ES-I3 (cell line): ENCODE measurements around the gene GP2.
"Not testable (repeated sequence)": the region's sequence is repeated elsewhere in the genome, so short reads cannot be mapped to it uniquely, and the experiment has no call there.

ENCODE experiments used
- H3K36me3 ChIP-seq: 2 replicates; pipeline ENCODE4 v1.6.1; 2013; ENCODE audit warnings: mild to moderate bottlenecking, low read length, control low read depth, moderate library complexity; ENCODE audit not compliant: insufficient read depth
- H3K4me1 ChIP-seq: 2 replicates; pipeline ENCODE4 v1.6.1; 2013; ENCODE audit warnings: mild to moderate bottlenecking, control low read depth, low read length; ENCODE audit not compliant: insufficient read depth
- H3K9ac ChIP-seq: 2 replicates; pipeline ENCODE4 v1.6.1; 2013; ENCODE audit warnings: low read depth, mild to moderate bottlenecking, low read length, moderate library complexity
- H3K9me3 ChIP-seq: 2 replicates; pipeline ENCODE4 v1.6.1; 2013; ENCODE audit warnings: mild to moderate bottlenecking, low read length, moderate library complexity; ENCODE audit not compliant: control insufficient read depth, insufficient read depth

The GP2 gene

GRCh38 chr16:20336955-20337354 is 9.6 kb upstream of the GP2 start:
- H3K9me3 ChIP-seq, result no peaks in the 10 kb centered on the region
- H3K9ac ChIP-seq, result no peak overlapping the region
- H3K4me1 ChIP-seq, result no peaks in the 10 kb centered on the region
- no peaks in the 10 kb centered on the region for H3K36me3 ChIP-seq

- Histone ChIP-seq H3K4me1 (no peaks in the 10 kb centered on the region), H3K9me3 (no peaks in the 10 kb centered on the region), H3K9ac (no peak overlapping the region), H3K36me3 (no peaks in the 10 kb centered on the region)
Measured at GRCh38 chr16:20334396-20334795, 7.1 kb upstream of the GP2 start.

GRCh38 chr16:20333120-20333519 is 5.8 kb upstream of the GP2 start:
- no peaks in the 10 kb centered on the region for H3K36me3 ChIP-seq
- no peaks in the 10 kb centered on the region for H3K9me3 ChIP-seq
- H3K4me1 ChIP-seq, result no peaks in the 10 kb centered on the region
- H3K9ac ChIP-seq, result no peak overlapping the region

DNA sequence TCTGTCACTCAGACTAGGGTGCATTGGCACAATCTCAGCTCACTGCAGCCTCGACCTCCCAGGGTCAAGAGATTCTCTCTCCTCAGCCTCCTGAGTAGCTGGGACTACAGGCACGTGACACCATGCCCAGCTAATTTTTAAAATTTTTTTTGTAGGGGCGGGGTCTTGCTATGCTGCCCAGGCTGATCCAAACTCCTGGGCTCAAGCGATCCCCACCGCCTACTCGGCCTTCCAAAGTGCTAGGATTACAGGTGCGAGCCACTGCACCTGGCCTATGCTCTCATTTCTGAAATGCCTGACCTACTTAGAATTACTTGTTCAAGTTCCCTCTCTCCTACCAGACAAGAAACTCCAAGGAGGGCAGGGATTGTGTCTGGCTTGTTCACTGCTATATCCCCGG is 5.1 kb upstream of the GP2 start:
- Histone ChIP-seq H3K36me3 (no peaks in the 10 kb centered on the region), H3K4me1 (no peaks in the 10 kb centered on the region), H3K9me3 (no peaks in the 10 kb centered on the region), H3K9ac (no peak overlapping the region)

DNA sequence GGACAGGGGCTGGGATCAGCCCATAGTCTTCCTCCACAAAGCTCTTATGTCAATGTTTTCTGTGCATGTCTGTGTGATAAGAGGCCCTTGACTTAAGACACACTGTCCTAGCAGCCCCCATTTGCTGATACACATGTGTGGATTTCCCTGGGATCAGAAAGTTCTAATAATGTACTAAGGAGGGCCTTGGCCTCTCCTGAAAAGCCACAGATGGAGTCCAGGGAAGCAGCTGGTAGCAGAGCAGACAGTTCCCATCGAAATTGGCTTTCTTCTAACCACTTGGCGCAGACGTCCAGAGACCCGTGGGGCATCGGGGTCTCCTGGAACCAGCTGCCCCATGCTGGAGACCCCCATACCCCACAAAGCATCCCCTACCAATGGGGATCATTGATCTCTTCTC is 4.3 kb upstream of the GP2 start:
- H3K36me3 ChIP-seq, result no peaks in the 10 kb centered on the region
- no peak overlapping the region for H3K9ac ChIP-seq
- no peaks in the 10 kb centered on the region for H3K4me1 ChIP-seq
- no peaks in the 10 kb centered on the region for H3K9me3 ChIP-seq

DNA sequence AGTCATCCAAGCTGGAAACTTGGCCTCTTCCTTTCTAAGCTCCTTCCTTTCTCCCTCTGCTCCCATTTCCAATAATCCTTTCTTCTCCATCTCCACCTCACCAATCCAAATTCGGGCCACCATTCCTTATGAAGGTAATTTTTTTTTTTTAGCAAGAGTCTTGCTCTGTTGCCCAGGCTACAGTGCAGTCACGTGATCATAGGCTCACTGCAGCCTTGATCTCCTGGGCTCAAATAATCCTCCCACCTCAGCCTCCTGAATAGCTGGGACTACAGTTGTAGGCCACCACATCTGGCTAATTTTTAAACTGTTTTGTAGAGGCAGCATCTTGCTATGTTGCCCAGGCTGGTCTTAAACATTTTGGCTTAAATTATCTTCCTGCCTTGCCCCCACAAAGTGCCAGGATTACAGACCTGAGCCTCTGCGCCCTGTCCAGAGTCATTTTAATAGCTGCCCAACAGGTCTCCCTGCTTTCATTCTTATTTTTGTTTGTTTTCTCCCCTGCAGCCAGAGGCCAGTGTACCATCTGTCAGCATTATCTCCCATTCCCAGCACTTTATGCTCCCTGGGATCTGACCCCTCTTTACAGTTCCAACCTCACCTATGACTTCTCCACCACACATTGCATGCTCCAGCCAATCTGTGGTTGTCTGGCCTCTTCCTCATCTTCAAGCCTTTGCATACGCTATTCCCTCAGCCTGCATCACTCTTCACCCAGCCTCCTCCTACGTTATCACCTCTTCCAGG is 2.3 kb upstream of the GP2 start:
- no peak overlapping the region for H3K9ac ChIP-seq
- no peaks in the 10 kb centered on the region for H3K9me3 ChIP-seq
- no peaks in the 10 kb centered on the region for H3K4me1 ChIP-seq
- no peaks in the 10 kb centered on the region for H3K36me3 ChIP-seq

DNA sequence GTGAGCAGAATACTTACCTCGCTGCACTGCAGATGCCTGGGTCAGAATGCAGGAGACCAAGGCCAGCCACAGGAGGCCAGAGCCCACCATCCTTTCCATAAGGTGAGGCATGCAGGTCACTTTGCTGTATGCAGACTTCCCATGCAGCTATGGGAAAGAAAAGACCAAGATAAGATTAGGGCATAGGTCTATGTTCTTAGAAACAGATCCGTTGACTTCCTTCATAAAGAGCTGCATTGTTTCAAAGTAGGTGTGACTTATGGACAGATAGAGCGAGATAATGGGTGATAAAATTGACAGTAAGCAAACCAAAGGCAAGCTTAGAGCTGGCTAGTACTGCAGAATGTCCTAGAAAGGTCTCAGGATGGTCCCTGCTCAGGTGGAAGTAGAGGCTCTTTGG is 992 bp downstream of the GP2 start:
- Histone ChIP-seq H3K9me3 (no peaks in the 10 kb centered on the region), H3K36me3 (no peaks in the 10 kb centered on the region), H3K4me1 (no peaks in the 10 kb centered on the region), H3K9ac (no peak overlapping the region)

DNA sequence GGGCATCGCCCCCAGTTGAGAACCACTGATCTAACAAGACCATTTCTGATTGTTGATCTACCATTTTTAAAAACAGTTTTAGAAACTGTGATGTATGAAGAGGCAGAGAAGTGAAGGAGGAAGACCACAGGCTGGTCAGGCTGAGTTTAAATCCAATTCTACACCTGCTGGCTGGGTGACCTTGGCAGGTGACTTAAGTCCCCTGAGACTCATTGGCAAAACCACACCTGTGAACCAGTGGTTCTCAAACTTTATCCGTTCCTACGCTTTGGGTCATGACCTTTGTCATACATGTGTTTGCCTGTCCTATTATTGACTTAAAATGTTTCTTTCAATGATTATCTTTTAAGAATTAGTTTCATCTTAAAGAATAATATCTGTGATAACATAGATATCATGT is 2.3 kb downstream of the GP2 start:
- Histone ChIP-seq H3K36me3 (no peaks in the 10 kb centered on the region), H3K4me1 (no peaks in the 10 kb centered on the region), H3K9ac (no peak overlapping the region), H3K9me3 (no peaks in the 10 kb centered on the region)

- Histone ChIP-seq H3K9ac (no peak overlapping the region), H3K4me1 (no peaks in the 10 kb centered on the region), H3K9me3 (no peaks in the 10 kb centered on the region), H3K36me3 (no peaks in the 10 kb centered on the region)
Measured at GRCh38 chr16:20323591-20324117, 3.7 kb downstream of the GP2 start.

DNA sequence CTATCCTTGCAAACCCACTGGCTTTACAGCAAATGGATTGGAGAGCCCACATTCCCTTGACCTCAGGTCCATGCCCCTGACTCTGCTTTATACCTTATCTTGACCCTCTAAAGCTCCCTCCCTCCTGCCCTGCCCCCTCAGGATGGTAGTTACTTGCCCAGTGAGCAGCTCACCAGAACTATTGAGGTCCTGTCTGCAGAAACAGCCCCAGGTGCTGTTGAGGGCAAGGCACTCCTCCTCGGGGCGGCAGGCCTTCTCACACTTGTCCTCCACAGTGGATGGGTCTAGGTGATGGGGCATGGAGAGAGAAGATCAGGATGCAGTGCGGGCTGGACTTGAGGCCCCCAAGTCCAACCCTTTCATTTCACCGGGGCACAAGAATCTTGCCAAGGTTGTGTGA is 4.6 kb downstream of the GP2 start:
- no peaks in the 10 kb centered on the region for H3K9me3 ChIP-seq
- H3K9ac ChIP-seq, result no peak overlapping the region
- H3K36me3 ChIP-seq, result no peaks in the 10 kb centered on the region
- H3K4me1 ChIP-seq, result no peaks in the 10 kb centered on the region

DNA sequence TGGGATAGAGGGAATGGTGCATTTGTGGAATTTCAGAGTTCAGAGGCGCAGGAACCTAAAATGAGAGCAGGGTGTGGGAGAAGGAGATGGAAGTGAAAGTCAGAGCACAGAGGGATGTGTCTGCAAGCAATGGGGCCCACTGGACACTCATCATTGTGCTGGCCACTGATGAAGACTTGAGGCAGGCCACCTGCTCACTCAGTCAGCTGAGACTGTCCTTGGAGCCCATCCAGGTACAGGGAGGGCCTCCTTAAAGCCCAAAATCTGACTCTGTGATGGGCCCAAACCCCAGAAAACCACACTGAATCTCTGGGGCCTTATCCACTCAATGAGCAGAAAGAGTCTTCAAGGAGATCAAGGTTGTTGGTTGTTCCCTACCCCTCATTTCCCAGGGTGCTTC is 5.6 kb downstream of the GP2 start:
- Histone ChIP-seq H3K36me3 (no peaks in the 10 kb centered on the region), H3K9ac (no peak overlapping the region), H3K9me3 (no peaks in the 10 kb centered on the region), H3K4me1 (no peaks in the 10 kb centered on the region)

GRCh38 chr16:20321051-20321450 is 6.3 kb downstream of the GP2 start:
- not testable (repeated sequence) for H3K4me1 ChIP-seq, H3K9ac ChIP-seq, H3K36me3 ChIP-seq, H3K9me3 ChIP-seq

DNA sequence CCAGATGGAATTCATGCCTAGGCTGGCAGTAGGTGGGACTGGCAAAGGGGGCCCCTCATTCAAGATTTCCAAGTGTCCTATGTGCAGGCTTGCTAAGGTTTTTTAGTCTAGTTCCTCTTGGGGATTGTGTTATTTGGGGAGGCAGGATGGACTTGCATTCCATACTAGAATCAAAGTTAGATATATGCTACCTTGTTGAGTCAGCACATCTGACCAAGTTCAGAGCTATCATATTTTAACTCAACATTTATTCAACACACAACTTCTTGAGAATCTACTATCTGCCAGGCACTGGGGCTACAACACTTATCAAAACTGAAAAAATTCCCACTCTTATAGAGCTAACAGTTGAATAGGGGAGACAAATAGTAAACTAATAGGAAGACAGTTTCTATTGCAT is 6.7 kb downstream of the GP2 start:
- H3K36me3 ChIP-seq, result no peaks in the 10 kb centered on the region
- H3K4me1 ChIP-seq, result no peaks in the 10 kb centered on the region
- no peaks in the 10 kb centered on the region for H3K9me3 ChIP-seq

GRCh38 chr16:20320178-20320577 is 7.1 kb downstream of the GP2 start:
- Histone ChIP-seq H3K4me1 (no peaks in the 10 kb centered on the region), H3K36me3 (no peaks in the 10 kb centered on the region), H3K9me3 (no peaks in the 10 kb centered on the region), H3K9ac (no peak overlapping the region)

More for the DNA sequence above, 6.7 kb downstream of the GP2 start:
- no peak overlapping the region for H3K9ac ChIP-seq

GRCh38 chr16:20319406-20319805 is 7.9 kb downstream of the GP2 start:
- no peak overlapping the region for H3K9ac ChIP-seq
- H3K36me3 ChIP-seq, result no peaks in the 10 kb centered on the region
- H3K9me3 ChIP-seq, result no peaks in the 10 kb centered on the region
- no peaks in the 10 kb centered on the region for H3K4me1 ChIP-seq
